NCI-H1105 (cell line): ENCODE results near the gene APOBEC2.
A peak's percentile ranks its signal among the peaks of the same experiment; 100 is the strongest.

Experiments
- DNase-seq: peaks from one replicate; lab custom pipeline; 2025; lab: John Stamatoyannopoulos, UW

APOBEC2 gene

DNA sequence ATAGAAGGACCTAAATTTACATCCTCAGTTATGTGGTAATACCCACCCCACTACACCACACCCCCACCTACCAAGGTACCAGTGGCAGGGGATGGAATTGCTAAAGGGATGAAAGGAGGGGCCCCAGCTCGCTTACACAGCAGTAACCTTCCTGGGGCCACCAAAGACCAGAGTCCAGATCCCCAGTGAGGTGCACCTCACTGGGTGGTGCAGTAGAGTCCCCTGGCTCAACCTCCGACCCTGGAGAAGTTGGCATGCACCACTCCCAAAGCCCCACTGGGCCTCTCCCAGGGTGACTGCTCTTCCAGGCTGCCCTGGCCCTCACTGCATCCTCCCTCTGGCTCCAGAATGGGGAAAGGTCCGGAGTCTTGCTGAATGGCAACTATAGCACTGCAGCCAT lies 14.8 kb upstream of the APOBEC2 start:
- no peak for DNase-seq

GRCh38 chr6:41039060-41039998 lies 13.7 kb upstream of the APOBEC2 start, which contains the start of gene UNC5CL:
Gene UNC5CL (minus strand): TSS chr6:41039221. CDS start chr6:41035074, 4,147 bp downstream.
- DNase-seq, result peak; percentile 20

DNA sequence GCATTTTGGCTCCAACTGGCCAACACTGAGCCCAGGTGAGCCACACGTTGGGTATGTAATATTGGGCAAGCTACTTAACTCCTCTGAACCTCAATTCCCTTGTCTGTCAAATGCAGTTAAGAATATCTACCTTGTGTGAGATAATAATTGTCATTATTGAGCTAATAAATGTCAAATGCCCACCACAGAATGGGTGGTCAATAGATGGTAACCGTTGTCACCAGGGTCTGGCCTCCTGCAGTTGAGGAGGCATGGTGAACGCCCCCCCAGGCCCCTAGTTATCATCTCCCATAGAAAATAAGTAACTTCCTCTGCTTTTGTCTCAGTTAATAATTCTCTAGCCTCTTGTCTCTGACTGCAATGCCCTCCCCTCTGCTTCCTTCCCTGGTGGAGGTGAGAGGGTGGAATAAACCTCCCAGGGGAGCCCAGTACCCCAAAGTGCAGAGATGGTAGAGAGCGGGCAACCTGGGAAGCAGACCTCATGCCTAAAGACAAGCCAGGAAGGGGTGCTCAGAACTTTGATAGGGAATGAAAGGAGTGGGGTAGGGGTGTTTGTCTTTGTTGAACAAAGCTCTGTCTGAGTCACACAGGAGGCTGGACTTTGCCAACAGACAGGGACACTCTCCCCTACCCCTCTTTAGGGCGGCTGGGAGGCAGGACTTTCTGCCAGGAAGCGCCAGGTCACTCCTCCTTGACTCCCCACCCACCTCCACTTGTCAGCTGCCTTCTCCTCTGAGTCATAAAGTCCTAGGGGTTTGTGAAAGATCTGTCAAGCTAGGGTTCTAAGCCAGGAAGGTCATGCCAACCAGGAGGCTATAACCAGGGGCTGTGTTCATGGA lies 12.7 kb upstream of the APOBEC2 start:
- DNase-seq, result no peak

DNA sequence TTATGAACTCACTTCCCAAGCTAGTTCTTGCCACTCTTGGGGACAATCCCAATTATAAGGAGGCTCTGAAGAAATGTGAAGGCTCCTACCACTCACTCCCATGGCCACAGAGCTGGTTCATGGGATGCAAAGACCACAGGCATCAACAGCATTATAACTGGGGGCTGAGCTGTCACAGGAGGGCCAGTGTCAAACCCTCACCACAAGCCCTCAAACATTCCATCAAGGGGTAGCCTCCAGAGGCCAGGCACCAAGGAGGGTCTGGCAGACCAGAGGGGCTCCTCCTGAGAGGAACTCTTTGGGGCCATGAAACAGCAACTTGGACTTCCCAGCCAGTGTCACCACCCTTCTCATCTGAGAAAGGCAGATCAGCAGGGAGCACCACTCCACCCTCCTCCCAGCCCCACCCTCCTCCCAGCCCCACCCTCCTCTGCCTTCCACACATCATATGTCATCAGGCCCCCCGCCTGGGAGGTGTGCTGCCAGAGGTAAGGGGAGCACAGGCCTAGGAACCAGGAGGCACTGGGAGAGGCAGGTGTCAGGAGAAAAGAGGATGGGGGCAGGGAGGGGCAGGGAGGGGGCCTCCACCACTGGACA lies 12.0 kb upstream of the APOBEC2 start:
- no peak for DNase-seq

GRCh38 chr6:41042226-41043055 lies 10.6 kb upstream of the APOBEC2 start, which contains the start of gene TSPO2:
Gene TSPO2 (plus strand): TSS chr6:41042467. CDS start chr6:41042986, 519 bp downstream.
- no peak for DNase-seq

DNA sequence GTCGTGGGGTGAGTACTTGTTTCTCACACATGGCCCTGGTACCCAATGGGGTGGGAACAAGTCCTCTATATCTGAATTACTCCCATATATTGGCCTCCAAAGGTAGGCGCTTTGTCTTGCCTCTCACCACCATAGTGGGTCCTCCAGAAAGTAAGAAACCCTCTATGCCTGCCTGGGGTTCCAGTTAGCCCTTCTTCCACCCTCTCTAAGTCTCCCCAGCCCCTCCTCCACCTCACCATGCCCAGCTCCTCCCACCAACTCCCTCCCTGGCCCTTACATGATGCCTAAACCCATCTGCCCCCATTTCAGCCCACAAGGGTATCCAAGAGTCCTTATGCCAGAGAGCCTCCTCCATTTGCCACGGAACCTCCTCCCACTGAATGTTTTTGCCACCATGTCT lies 9.9 kb upstream of the APOBEC2 start:
- DNase-seq, result no peak

- no peak for DNase-seq
These were observed 7.3 kb upstream of the APOBEC2 start for GRCh38 chr6:41045664-41046063.

GRCh38 chr6:41046084-41046483 lies 6.9 kb upstream of the APOBEC2 start:
- no peak for DNase-seq

GRCh38 chr6:41047306-41047705 lies 5.7 kb upstream of the APOBEC2 start:
- DNase-seq, result no peak

- no peak for DNase-seq
These were observed 5.0 kb upstream of the APOBEC2 start for GRCh38 chr6:41047745-41048732.

DNA sequence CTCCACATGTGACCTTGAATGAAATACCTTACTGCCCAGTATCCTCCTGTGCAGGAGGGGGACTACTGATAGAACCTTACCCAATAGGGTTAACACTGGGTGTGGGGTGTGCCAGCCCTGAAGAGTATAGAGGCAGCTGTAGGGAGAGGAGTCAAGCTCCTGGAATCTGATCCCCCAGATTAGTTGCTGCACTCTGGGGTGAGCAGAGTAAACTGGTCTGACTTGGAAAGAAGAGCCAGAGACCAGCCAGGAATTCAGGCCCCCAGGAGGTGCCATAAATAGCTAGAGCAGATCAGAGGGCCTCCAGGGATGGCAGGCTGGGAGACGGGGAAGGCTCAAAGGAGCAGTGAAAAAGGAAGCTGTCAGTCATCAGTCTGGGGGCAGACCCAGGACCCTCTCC lies 3.5 kb upstream of the APOBEC2 start:
- DNase-seq, result no peak

DNA sequence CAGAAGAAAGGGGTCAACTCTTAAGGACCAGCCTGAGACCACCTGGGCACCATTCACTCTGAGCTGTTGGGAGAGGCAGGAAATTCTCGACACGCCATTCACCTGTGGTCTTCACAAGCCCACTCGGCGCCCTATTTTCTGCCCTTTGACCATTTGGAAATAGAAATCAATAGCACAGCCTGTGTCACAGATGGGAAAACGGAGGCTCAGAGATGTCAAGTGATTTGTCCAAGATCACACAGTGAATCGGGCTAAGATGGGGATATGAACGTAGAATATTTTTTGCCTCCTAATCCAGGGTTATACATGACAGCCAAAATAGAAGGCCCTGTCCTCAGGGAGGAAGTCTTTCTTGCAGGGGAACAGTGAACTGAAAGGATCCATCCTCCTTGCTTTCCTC lies 3.0 kb upstream of the APOBEC2 start:
- no peak for DNase-seq

DNA sequence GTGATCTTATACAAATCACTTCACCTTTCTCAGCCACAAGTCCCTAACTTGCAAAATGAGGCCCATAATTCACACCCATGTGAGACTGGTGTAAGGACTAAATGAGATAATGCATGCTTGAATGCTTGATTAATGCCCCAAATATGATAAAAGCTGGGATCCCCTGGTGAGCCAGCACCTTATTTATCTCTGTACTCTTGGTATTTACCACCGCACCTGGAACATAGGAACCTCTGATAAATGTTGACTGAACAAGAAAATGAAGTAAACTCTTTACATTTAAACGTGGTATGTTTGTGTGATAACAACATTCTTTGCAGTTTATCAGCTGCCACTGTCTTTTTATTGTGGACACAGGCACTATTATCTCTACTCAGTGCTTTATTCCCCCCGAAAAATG lies 2.5 kb upstream of the APOBEC2 start:
- DNase-seq, result no peak

GRCh38 chr6:41051873-41052272 lies 1.1 kb upstream of the APOBEC2 start:
- DNase-seq, result no peak

GRCh38 chr6:41054511-41054910 lies 1.5 kb downstream of the APOBEC2 start:
- DNase-seq, result no peak

DNA sequence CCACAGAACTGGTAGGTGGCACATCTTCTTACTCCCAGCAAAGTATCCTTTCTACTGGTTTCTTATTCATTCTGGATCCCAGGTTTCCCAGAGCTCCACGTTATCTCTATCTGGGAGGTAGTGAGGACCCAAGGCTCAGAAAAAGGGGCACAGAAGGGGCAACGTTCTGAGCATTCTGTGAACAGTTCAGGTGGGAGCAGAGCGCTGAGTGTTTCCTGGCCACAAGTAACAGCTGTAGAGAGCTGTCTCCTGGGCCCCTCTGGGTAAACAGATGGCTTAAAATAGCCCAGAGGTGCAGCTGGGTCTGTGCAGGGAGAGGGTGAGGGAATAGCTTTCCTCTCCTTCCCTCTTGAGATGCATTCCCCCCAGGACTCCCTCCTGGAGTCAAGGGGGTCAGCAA lies 2.1 kb downstream of the APOBEC2 start:
- no peak for DNase-seq

DNA sequence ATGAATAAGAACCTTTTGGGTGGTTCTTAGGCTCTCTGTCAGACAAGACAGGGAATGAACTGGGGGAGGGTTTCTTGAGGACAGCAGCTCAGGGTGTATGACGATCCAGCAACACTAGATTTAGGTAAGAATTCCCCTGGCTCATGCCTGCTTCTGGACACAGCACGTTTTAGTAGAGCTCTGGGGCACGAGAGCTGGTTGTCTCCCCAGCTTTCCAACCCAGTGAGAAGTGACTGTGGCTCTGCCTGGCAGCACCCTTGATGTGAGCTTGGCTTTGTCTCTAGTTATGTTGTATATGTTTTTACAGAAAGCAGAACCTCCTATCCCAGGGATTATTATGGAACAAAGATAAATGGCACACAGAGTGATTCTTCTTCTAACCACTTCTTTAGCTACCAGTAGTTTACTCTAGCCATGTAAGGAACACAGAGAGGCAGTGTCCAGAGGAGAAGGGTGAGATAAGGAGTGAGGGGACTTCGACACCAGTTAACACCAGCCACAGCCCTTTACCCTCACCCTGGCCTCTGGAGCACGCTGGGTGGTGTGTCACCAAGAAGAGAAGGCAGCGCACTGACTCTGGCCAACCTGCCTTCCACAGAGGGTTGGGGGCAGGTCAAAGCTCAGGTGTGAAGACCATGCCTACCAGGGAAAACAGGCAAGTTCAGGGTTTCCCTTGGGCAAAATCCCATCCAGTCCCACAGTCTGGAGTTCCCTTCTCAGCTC lies 3.9 kb downstream of the APOBEC2 start:
- DNase-seq, result no peak

GRCh38 chr6:41058783-41059181 lies 5.8 kb downstream of the APOBEC2 start:
- DNase-seq, result no peak

GRCh38 chr6:41059556-41059955 lies 6.6 kb downstream of the APOBEC2 start:
- DNase-seq, result no peak
